GM12875 (cell line): Measurements from ENCODE around the gene NUP93.
A peak's percentile ranks its signal among the peaks of the same experiment; 100 is the strongest.

Experiments used
- H3K4me3 ChIP-seq: one replicate; pipeline ENCODE4 v1.5.1; 2011; ENCODE audit warnings: low read depth, low read length, control low read depth
- CTCF ChIP-seq: IDR thresholded peaks from 2 replicates; pipeline ENCODE4 v1.5.1; 2011; ENCODE audit warnings: low read depth, mild to moderate bottlenecking, control low read depth, inconsistent platforms, low read length, moderate library complexity, borderline replicate concordance; ENCODE audit not compliant: insufficient read depth

Gene NUP93

GRCh38 chr16:56724191-56724590 is 5.7 kb upstream of the NUP93 start:
- no peak overlapping the region for H3K4me3 ChIP-seq
- no peak for TF ChIP-seq CTCF

- TF ChIP-seq CTCF = no peak
- H3K4me3 ChIP-seq = no peak overlapping the region
These were observed 3.6 kb upstream of the NUP93 start for GRCh38 chr16:56726283-56726682.

DNA sequence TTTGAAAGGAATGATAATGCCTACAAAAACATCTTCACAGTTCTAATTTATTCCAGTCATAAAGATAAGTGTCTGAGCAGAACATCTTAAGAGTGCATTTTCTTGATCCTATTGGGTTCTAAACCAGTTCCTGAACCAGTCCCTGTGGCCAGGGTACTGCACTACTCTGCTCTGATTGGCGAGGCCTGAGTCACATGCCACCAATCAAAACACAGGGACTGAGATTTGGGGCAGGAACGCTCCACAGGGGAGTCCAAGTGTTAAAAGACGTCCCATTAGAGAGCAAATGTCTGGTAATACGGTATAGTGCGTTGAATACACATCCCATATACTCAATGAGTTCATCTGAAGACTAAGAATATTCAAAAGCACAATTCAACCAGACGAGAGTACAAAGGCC is 3.0 kb upstream of the NUP93 start:
- no peak overlapping the region for H3K4me3 ChIP-seq
- no peak for TF ChIP-seq CTCF

GRCh38 chr16:56728027-56728426 is 1.9 kb upstream of the NUP93 start:
- no peak overlapping the region for H3K4me3 ChIP-seq
- no peak for TF ChIP-seq CTCF

- no peak for TF ChIP-seq CTCF
- peak overlapping the region; percentile 96 for H3K4me3 ChIP-seq
These were observed 772 bp upstream of the NUP93 start for GRCh38 chr16:56728980-56729734.

DNA sequence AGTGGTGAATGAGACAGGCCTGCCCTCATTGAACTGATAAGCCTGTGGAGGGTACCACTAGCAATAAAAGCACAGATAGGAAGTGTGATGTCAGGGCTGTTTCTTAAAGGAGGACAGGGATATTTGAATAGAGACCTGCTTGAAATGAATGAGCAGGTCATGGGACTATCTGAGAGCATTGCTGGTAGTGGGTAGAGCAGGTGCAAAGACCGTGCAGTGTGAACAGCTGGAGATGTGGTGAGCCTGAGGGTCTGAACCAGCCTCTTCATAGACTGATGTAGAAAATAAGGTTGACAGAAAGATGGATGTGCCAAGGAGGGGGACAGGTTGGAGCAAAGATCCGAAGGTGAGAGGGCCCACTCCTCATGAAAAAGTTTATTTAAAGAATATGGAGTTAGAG is 2.4 kb downstream of the NUP93 start:
- no peak overlapping the region for H3K4me3 ChIP-seq
- TF ChIP-seq CTCF = no peak

DNA sequence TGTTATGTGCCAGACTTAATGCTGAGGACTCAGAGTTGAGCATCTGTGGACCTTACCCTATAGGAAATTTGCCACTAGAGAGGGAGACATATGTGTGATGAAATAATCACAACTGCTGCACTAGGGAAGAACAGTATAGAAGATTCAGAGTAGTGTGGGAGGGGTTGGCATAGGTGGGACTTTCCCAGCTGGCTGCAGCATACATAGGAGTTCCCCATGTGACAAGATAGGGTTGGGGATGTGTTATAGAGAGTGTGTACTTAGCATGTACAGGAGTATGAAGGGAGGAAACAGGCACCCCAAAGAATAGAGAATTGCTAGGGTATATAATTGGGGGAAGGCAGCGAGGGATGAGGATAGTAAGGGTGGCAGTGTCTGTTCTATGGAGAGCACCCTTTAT is 2.9 kb downstream of the NUP93 start:
- no peak for TF ChIP-seq CTCF
- no peak overlapping the region for H3K4me3 ChIP-seq
